Stomach smooth muscle (tissue), 2 donors: ENCODE data around the gene SPOCK1.

ENCODE experiments used
- H3K27ac ChIP-seq: one replicate; pipeline ENCODE4 v1.7.0; 2013; ENCODE audit warnings: mild to moderate bottlenecking, low read length, inconsistent platforms
- H3K27me3 ChIP-seq, 2 donors: one replicate each; pipeline ENCODE4 v1.7.0; 2013; ENCODE audit warnings: low read length in 2 of 2; ENCODE audit not compliant: insufficient read depth in 2 of 2, control insufficient read depth in 1 of 2
- H3K36me3 ChIP-seq, 2 donors: one replicate each; pipeline ENCODE4 v1.7.0; 2013; ENCODE audit warnings: low read length in 2 of 2; ENCODE audit not compliant: control insufficient read depth in 2 of 2, insufficient read depth in 2 of 2
- H3K4me1 ChIP-seq: one replicate; pipeline ENCODE4 v1.7.0; 2013; ENCODE audit warnings: low read length; ENCODE audit not compliant: control insufficient read depth, insufficient read depth
- H3K4me3 ChIP-seq, 2 donors: one replicate each; pipeline ENCODE4 v1.7.0; 2013; ENCODE audit warnings: low read length in 2 of 2
- H3K9ac ChIP-seq, 2 donors: one replicate each; pipeline ENCODE4 v1.7.0; 2013; ENCODE audit warnings: low read length in 2 of 2, mild to moderate bottlenecking in 1 of 2
- H3K9me3 ChIP-seq, 2 donors: one replicate each; pipeline ENCODE4 v1.7.0; 2013; ENCODE audit warnings: low read length in 2 of 2; ENCODE audit not compliant: control insufficient read depth in 2 of 2
- donor health status: healthy.
- donor health status: Pancreatic carcinoma.

The SPOCK1 gene

DNA sequence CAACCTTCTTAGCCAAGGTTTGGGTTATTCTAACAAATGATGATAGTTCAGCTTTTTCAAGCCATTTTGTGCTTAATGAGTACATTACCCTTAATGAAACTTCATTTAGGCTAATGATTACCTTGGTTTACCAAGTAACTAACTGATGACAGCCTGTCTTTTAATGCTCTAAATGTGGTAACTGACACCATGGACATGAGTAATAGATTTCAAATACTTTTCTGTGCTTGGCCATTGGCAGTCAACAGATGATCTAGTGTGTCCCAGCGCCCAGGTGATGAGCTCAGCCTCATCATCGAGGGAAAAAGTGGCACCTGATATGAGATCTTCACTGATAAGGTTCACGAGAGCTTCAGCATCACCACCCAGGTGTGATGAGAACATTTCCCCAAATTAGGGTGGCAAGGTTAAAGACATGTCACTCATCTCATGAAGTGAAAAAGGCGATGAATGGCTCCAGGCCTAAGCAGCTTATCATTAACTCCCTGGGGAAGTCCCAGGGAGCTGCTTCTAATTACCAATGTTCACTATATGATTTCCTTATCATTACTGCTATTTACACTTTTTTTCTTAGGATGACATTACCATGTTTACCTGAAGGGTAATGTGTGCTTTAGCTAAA is 296.0 kb downstream of the SPOCK1 start:
- no peaks in the 10 kb centered on the region for H3K9me3 ChIP-seq
- no peak overlapping the region for H3K27ac ChIP-seq
- H3K9ac ChIP-seq = no peak overlapping the region
- H3K36me3 ChIP-seq = no peaks in the 10 kb centered on the region
- H3K4me1 ChIP-seq = no peaks in the 10 kb centered on the region
- H3K4me3 ChIP-seq = no peak overlapping the region
- H3K27me3 ChIP-seq = no peaks in the 10 kb centered on the region

DNA sequence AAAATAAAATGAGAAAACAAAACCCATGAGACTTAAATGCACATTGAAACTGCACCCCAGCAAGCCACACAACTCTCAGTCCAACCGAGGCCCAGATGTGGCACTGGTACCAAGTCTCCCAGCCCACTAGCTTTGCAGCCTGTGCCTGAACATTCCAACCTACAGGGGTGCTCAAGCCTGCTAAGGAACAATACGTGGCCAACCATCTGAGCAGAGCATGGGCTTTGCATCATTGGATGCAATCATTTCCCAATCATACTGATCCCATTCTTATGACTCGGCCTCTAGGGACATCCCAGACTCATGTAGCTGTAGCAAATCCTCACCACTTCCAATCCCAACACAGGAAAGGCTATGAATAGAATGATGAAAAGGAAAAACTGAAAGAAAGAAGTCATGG is 297.2 kb downstream of the SPOCK1 start:
- no peaks in the 10 kb centered on the region for H3K27me3 ChIP-seq
- no peak overlapping the region for H3K9ac ChIP-seq
- no peaks in the 10 kb centered on the region for H3K4me1 ChIP-seq
- H3K27ac ChIP-seq = no peak overlapping the region
- no peaks in the 10 kb centered on the region for H3K9me3 ChIP-seq
- H3K4me3 ChIP-seq = no peak overlapping the region
- H3K36me3 ChIP-seq = no peaks in the 10 kb centered on the region

DNA sequence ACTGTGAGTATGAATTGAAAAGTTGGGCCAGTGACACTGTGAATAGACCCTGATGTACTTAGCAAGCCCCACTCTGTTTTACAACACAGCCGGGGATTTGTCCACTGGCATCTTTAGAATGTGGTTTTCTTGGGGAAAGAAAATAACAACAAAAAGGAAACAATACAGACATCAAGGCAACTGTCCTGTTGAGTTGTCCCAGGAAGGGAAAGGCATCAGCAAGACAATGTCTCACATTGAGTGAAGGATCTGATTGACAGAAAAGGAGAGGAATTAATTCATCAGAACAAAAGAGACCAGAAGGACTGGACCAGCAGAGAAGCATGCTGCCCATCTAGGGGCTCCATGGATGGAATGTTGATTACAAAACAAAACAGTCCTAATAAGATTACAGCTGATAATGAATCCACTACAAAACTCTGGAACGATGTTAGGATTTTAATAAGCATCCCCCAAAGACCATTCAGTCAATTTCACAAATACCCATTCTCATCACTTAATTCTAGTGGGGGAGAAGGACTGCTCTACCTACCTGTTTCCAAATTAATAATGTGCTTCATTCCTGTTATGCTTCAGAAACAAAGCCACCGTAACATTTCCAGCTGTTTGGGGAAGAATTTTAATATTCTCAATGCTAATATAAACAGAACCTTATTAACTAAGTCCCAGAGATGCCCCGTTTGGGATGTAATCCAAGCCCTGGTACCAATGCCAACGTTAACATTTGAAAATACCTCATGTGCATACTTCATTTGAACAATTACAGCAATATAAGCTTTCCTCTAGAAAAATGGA is 298.0 kb downstream of the SPOCK1 start:
- Histone ChIP-seq H3K36me3 (no peaks in the 10 kb centered on the region), H3K27me3 (no peaks in the 10 kb centered on the region), H3K4me3 (no peak overlapping the region), H3K27ac (no peak overlapping the region), H3K9me3 (no peaks in the 10 kb centered on the region), H3K4me1 (no peaks in the 10 kb centered on the region), H3K9ac (no peak overlapping the region)

DNA sequence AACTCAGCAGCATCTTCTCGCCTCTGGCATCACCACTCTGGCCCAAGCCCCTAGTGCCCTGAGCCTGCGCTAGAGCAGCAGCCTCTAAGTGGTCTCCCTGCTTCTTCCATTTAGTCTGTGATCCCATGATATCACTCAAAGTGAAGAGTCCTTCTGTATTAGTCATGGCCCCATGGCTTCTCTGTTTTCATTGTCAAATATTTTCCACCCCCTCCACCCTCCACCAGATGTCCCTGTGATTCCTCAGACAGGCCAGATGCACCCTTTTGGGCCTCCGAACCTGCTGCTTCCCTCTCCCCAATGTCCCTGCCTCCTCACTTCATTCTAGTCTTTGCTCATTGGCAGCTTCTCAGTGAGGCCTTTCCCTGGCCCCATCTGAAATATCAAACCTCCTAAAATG is 299.2 kb downstream of the SPOCK1 start:
- Histone ChIP-seq H3K27ac (no peak overlapping the region), H3K36me3 (no peaks in the 10 kb centered on the region), H3K4me1 (no peaks in the 10 kb centered on the region), H3K4me3 (no peak overlapping the region), H3K9ac (no peak overlapping the region), H3K9me3 (no peaks in the 10 kb centered on the region), H3K27me3 (no peaks in the 10 kb centered on the region)

DNA sequence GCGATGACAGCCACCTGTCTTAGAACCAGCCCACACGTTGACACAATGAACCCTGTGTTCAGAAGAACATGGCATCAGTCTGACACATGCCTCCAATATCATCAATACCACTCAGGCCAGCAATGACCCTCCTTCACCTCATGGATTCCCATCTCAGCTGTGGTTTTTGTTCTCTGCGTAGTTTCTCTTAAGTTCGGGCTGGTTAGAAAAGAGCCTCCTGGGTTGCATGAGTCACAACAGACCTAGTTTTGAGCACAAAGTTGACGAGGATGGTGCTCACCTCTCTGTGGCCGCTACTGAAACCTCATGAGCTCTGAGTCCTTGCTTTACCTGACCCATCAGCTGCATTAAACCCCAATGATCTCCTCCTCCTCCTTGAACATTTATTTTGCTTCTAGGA is 299.9 kb downstream of the SPOCK1 start:
- Histone ChIP-seq H3K4me1 (no peaks in the 10 kb centered on the region), H3K4me3 (no peak overlapping the region), H3K9me3 (no peaks in the 10 kb centered on the region), H3K36me3 (no peaks in the 10 kb centered on the region), H3K27ac (no peak overlapping the region), H3K27me3 (no peaks in the 10 kb centered on the region), H3K9ac (no peak overlapping the region)

DNA sequence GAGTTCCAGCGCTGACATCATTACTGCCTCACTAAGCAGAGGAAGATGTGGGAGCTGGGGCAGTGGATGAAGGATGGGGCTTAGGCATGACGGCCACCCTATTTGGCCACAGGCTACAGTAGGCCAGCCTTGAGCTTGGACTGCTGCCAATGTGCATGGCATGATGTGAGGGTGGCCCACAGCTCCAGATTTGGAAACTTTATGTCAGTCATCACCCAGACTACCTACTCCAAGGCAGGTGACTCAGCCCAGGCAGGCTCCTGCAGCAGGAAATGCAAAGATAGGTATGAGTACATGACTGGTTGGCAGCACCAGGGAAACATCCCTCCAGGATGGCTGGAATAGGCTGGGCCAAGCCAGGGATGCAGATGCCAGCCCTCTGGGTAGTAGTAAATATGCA is 303.6 kb downstream of the SPOCK1 start:
- no peaks in the 10 kb centered on the region for H3K4me1 ChIP-seq

DNA sequence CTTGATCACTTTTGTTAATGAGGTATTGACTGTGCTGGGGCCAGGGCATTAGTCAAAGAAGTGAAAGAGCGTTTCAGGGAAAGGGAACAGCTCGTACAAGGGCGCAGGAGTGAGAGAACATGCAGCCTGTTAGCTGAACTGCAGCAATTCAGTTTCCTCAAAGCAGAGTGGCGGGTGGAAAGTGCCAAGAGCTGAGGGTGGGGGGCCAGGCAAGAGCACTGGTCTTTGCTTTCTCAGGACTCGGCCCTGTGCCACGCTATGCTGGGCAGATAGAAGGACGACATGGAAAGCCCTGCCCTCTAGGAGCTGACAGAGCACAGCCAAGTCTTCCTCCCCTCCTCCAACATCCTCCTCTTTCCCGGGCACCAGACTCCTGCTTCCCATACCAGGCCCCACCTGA is 304.8 kb downstream of the SPOCK1 start:
- Histone ChIP-seq H3K9me3 (no peaks in the 10 kb centered on the region), H3K4me1 (no peaks in the 10 kb centered on the region), H3K27ac (no peak overlapping the region), H3K36me3 (no peaks in the 10 kb centered on the region), H3K9ac (no peak overlapping the region), H3K4me3 (no peak overlapping the region), H3K27me3 (no peaks in the 10 kb centered on the region)

More for the DNA sequence above, 303.6 kb downstream of the SPOCK1 start:
- Histone ChIP-seq H3K27ac (no peak overlapping the region), H3K4me3 (no peak overlapping the region), H3K9me3 (no peaks in the 10 kb centered on the region), H3K9ac (no peak overlapping the region), H3K27me3 (no peaks in the 10 kb centered on the region), H3K36me3 (no peaks in the 10 kb centered on the region)

DNA sequence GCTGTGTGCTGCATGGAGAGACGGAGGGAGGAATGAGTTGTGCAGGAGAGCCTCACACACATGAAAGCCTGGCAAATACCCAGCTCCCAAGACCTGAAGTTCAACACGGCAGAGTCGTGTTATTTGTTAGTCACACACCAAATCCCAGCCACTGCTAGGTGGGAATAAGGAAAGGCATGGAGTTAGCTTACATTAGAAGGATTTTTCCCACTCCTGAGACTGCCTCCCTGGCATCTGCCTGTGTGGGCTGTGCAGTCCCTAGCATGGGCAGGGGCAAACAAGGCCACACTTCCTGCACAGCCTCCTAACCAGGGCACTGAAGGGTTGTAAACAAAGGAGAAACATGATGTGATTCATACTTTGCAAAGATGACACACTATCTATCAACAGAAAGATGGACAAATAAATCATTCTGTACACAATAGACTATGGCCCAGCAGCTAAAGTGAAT is 306.8 kb downstream of the SPOCK1 start:
- H3K27ac ChIP-seq = no peak overlapping the region
- H3K9ac ChIP-seq = no peak overlapping the region
- peaks cover 3% of the 10 kb centered on the region for H3K4me1 ChIP-seq
- no peaks in the 10 kb centered on the region for H3K36me3 ChIP-seq
- no peaks in the 10 kb centered on the region for H3K9me3 ChIP-seq
- H3K4me3 ChIP-seq = no peak overlapping the region
- H3K27me3 ChIP-seq = no peaks in the 10 kb centered on the region

DNA sequence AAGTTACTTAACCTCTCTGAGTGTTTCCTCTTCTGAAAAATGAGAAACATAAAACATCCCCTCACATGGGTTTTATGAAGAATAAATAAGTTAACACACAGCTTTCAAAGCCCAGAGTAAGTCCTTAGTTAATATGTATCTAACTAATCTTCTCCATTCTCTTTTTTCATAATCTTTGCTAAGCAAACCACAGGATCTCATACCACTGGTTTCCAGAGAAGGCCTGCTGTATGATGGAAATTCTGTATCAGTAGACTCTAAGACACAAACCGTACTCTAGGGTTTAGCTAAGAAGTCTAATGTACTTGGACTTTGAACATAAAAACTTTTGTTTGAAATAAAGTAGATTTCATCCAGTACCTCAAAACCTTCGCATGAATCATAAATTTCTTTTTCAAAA is 307.9 kb downstream of the SPOCK1 start:
- Histone ChIP-seq H3K36me3 (no peaks in the 10 kb centered on the region), H3K27ac (no peak overlapping the region), H3K9me3 (no peaks in the 10 kb centered on the region), H3K4me3 (no peak overlapping the region), H3K27me3 (no peaks in the 10 kb centered on the region), H3K9ac (no peak overlapping the region), H3K4me1 (peaks cover 4% of the 10 kb centered on the region)

DNA sequence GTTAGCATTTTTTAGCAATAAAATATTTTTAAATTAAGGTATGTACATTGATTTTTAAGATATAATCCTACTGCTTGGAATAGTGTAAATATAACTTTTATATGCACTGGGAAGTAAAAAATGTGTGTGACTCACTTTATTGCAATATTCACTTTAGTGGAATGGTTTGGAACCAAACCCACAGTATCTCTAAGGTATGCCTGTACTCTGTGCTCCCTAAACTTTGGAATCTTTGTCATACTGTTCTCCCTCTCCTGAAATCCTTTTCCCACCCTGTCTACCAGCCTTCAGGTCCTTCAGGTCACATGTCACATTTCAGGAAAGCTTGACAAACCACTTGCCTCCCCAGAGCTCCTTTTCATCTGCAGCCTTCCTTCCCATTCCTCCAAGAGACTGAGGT is 308.7 kb downstream of the SPOCK1 start:
- H3K36me3 ChIP-seq = no peaks in the 10 kb centered on the region
- H3K4me1 ChIP-seq = peaks cover 4% of the 10 kb centered on the region
- H3K27ac ChIP-seq = no peak overlapping the region
- no peak overlapping the region for H3K9ac ChIP-seq
- H3K4me3 ChIP-seq = no peak overlapping the region
- no peaks in the 10 kb centered on the region for H3K27me3 ChIP-seq
- no peaks in the 10 kb centered on the region for H3K9me3 ChIP-seq

DNA sequence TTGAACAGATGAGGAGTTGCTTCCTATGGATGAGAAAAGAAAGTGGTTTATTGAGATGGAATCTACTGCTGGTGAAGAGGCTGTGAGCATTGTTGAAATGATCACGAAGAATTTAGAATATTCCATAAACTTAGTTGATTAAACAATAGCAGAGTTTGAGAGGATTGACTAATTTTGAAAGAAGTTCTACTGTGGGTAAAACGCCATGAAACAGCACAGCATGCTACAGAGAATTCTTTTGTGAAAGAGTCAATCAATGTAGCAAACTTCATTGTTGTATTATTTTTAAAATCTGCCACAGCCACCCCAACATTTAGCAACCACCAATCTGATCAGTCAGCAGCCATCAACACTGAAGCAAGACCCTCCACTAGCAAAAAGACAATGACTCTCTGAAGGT is 309.1 kb downstream of the SPOCK1 start:
- H3K9me3 ChIP-seq = no peaks in the 10 kb centered on the region
- H3K27me3 ChIP-seq = no peaks in the 10 kb centered on the region
- H3K9ac ChIP-seq = no peak overlapping the region
- no peaks in the 10 kb centered on the region for H3K36me3 ChIP-seq
- peaks cover 4% of the 10 kb centered on the region for H3K4me1 ChIP-seq
- no peak overlapping the region for H3K4me3 ChIP-seq
- H3K27ac ChIP-seq = no peak overlapping the region
